GM12875 (cell line): ENCODE data around the gene ANTXR2.

Experiments
- H3K4me3 ChIP-seq: one replicate; pipeline ENCODE4 v1.5.1; 2011; ENCODE audit warnings: low read depth, low read length, control low read depth
- CTCF ChIP-seq: IDR thresholded peaks from 2 replicates; pipeline ENCODE4 v1.5.1; 2011; ENCODE audit warnings: low read depth, mild to moderate bottlenecking, control low read depth, inconsistent platforms, low read length, moderate library complexity, borderline replicate concordance; ENCODE audit not compliant: insufficient read depth

Gene ANTXR2

GRCh38 chr4:80069837-80070731, 2.9 kb downstream of the ANTXR2 start:
- H3K4me3 ChIP-seq: no peak overlapping the region
- TF ChIP-seq CTCF: no peak

- H3K4me3 ChIP-seq: no peak overlapping the region
- TF ChIP-seq CTCF: no peak
These were observed 3.8 kb downstream of the ANTXR2 start for GRCh38 chr4:80069108-80069836.

GRCh38 chr4:80065601-80066000, 7.4 kb downstream of the ANTXR2 start:
- TF ChIP-seq CTCF: no peak

GRCh38 chr4:80062527-80062926, 10.5 kb downstream of the ANTXR2 start:
- TF ChIP-seq CTCF: no peak
- H3K4me3 ChIP-seq: no peak overlapping the region

More at GRCh38 chr4:80065601-80066000, 7.4 kb downstream of the ANTXR2 start:
- H3K4me3 ChIP-seq: no peak overlapping the region

- H3K4me3 ChIP-seq: no peak overlapping the region
- no peak for TF ChIP-seq CTCF
These were observed 12.2 kb downstream of the ANTXR2 start for GRCh38 chr4:80060804-80061203.

GRCh38 chr4:80058740-80059139, 14.3 kb downstream of the ANTXR2 start:
- TF ChIP-seq CTCF: no peak

More at GRCh38 chr4:80058740-80059139, 14.3 kb downstream of the ANTXR2 start:
- H3K4me3 ChIP-seq: no peak overlapping the region
